ENCODE results near the gene ZNF664.

Gene ZNF664

DNA sequence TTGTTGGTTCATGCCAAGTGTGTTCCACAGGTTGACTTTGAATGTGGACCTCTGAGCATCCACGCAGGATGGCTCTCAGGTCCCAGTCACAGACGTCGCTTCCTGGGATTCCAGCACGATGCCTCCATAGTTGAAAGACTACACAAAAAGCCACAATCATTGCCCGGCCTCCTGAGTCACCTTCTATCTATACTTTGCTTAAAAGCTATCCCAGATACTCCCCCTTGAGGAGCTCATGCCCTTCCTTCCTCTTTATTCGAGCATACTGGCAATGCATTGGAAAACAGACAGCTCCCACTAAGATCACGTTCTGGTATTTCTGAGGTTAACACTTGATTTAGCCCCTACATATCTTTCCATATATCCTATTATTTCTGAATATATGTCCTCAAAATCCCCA lies 40.1 kb downstream of the ZNF664 start:
- no peak for DNase-seq

DNA sequence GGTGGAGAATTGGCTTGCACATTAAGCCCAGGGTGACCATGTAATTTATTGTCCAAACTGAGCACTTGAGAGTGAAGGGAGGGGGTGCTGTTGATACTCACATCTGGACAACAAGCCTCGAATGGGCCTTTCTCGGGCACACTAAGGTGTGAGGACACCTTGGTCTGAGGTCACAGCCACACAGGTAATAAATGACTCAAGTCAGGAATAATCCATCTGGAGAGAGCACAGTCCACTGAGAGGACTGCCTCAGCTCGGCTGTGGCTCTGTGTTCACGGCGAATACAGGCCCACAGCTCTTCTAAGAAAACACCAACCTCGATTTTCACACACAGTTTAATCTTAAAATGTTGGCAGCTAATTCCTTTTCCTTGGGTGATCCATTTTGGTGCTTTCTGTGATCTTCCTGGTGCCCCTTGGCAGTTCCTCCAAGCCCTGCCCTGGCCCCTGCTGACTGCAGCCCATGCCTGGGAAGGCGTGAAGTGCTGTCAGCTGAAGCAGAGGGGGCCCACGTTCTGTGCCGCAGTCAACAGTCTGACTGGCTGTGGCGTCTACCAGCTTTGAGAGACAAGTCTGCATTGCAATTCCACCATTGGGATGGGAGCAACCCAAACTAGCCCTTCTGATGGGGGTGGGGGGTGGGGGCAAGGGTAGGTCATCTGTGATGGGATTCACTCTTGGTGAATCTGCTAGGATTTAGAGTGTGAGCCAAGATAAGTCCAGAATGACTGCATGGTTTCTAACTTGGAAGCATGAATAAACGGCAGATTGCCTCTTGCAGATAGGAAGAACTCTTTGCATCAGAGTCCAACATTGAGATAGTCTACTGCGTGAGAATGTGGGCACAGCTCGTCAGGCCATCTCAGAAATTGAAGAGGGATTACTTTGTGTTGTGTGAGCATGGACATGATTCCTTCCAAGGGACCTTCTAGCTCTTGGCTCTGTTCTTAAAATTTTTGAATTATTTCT lies 42.8 kb downstream of the ZNF664 start:
- DNase-seq: no peak

GRCh38 chr12:124017064-124017463 lies 44.0 kb downstream of the ZNF664 start:
- no peak for DNase-seq

DNA sequence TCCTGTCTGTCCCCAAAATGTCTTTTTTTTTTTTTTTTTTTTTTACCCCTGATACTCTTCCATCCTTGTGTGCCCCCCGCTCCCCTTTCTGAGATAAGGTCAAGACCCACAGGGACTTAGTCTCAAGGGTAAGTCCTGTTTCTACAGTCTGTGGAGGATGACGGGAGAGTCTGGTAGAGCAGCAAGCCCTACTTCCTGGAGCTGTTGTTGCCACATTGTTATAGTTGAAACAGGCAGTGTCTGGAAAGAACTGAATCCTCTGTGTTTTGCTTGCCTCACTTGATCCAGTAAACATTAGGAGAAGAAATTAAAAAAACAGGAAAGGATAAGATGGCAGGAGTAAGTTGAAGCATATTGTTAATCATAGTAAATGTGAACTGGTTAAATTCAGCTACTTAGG lies 45.5 kb downstream of the ZNF664 start:
- DNase-seq: no peak

DNA sequence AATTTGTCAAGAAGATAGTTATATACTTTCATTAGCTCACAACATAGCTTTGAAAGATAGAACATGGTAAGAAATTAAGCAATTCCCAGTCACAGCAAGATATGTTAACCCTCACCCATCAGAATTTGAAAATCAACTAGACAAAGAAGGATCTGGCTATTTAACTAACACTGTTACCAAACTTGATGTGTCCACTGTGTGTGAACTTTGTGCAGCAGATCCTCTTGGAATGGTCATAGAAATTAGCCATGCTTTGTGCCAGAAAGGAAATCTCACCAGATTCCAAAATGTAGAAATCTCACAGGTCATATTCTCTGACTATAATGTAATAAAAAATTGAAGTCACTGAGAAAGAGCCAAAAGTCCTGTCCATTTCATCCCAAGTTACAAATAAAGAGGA lies 46.1 kb downstream of the ZNF664 start:
- no peak for DNase-seq

- no peak for DNase-seq
Observed at GRCh38 chr12:124020514-124020949, 47.5 kb downstream of the ZNF664 start.

GRCh38 chr12:124021007-124021406 lies 48.0 kb downstream of the ZNF664 start:
- DNase-seq: no peak

GRCh38 chr12:124022161-124022560 lies 49.1 kb downstream of the ZNF664 start:
- DNase-seq: no peak

- DNase-seq: no peak
Observed at GRCh38 chr12:124024263-124024678, 51.3 kb downstream of the ZNF664 start.

DNA sequence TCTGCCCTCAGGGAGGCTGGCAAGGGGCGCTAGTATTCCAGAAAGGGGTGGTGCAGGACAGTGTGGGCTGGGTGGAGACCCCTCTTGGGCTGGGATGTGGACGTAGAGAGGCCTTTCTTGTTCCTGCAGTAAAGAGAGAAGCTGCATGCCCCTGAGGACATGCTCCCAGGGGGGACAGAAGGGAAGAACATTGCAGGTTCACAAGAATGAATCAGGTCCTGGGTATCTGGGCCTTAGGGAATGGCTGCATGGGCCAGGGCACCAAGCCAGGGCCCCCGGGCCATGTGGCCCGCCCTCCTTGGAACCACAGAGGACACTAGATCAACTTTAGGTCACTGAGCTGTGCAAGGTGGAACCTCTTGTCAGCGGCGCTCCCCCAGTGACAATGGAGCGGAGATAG lies 51.8 kb downstream of the ZNF664 start:
- DNase-seq: no peak

DNA sequence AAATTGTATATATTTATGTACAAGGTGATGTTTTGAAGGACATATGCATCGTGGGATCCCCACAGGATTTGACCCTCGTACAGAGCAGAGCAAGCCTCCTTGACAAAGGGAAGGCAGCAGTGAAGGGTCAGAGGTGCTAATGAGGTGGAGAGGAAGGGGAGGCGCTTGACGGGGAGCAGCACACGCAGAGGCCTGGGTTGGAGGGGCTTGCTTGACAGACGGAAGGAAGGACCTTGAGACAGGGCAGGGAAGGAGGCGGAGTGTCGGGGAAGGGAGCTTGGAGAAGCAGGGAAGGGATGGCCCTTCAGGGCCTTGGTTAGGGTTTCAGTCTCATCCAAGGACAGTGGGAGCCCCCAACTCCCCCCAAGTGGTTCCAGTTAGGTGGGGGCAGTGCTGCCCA lies 52.6 kb downstream of the ZNF664 start:
- DNase-seq: no peak

DNA sequence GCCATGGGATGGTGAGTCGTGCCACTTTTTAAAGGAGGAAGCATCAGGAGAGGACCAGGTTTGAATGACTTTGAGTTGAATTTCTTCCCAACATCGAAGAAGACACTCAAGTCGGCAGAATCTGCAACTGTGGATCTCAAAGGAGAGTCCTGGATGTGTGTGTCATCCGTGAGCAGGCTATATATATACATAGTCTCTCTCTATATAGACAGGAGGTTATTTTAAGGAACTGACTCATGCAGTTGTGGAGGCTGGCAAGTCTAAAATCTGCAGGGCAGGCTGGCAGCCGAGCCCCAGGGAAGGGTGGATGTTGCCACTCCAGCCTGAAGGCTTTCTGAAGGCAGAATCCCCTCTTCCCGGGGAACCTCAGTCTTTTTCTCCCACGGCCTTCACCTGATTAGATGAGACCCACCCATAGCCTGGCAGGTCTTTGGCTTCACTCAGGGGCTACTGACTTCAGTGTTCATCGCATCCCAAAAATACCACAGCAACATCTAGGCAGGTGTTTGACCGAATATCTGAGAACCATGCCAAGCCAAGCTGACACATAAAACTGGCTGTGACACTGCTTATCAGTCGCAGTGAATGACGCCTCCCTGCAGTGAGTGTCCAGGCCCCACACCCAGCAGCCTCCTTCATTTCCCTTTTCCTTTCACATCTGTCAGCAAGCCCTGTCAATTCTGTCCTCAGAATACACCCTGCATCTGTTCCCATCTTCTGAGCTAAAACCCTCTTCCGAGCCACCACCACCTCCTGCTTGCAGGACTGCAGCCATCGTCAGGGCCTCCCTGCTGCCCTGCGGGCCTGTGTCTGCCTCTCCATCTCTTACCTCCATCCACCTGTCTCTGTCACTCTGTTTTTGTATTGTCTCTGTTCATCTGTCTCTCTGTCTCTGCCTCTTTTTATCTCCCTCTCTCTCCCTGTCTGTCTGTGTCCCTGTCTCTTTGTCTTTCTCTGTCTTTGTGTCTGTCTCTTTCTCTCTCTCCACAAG lies 54.0 kb downstream of the ZNF664 start:
- DNase-seq: no peak

GRCh38 chr12:124027753-124028554 lies 54.9 kb downstream of the ZNF664 start:
- DNase-seq: no peak

- DNase-seq: no peak
Observed at GRCh38 chr12:124028555-124028925, 55.5 kb downstream of the ZNF664 start.

- DNase-seq: no peak
Observed at GRCh38 chr12:124030008-124030407, 57.0 kb downstream of the ZNF664 start.

DNA sequence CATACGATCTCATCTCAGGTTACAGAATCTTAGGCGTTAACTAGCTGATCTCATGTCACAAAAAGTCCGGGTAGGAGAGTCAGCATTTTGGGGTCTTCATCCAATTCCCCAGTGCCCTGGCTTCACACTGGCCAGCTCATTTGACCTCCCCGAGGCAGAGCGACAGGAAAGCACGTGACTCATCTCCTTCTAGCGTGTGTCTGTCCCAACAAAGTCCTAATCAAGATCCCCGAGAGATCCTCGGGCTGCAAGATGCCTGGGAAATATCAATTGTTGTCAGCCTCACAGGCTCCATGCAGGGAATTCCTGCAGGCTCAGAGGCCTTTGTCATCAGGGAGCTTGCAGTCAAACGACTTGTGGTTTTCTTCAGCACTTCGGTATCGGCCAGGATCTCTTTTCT lies 57.5 kb downstream of the ZNF664 start:
- DNase-seq: no peak

DNA sequence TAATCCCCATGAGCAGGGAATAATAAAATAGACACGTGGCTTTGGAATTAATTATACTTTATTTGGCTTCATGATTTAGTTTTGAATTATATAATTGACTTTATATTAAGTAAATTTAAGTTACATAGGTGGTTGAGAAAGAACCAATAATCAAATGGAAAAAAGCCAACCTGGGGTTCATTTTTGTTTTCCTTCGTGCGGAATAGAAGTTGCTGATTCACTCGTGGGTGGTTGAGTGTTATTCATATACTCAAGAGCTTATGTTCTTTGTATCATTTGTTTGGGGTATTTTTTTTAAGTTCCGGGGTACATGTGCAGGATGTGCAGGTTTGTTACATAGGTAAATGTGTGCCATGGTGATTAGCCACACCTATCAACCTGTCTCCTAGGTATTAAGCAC lies 58.0 kb downstream of the ZNF664 start:
- DNase-seq: no peak

GRCh38 chr12:124032265-124032886 lies 59.4 kb downstream of the ZNF664 start:
- DNase-seq: no peak

DNA sequence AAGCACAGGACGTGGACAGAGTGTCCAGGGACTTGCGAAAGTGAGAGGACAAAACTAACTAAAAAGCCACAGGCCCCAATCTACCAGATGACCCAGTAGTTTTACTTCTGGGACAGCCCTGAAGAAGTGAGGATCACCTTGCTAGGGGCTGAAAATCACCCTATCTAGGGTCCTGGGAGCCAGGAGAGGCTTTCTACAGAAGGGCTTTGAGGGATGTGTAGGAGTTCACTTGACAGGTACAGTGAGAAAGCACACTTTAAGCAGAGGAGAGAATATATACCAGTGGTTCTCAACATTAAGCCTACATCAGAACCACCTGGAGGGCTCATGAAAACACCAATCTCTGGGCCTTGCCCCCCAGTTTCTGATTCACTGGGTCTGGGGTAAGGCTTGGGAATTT lies 60.8 kb downstream of the ZNF664 start:
- no peak for DNase-seq

DNA sequence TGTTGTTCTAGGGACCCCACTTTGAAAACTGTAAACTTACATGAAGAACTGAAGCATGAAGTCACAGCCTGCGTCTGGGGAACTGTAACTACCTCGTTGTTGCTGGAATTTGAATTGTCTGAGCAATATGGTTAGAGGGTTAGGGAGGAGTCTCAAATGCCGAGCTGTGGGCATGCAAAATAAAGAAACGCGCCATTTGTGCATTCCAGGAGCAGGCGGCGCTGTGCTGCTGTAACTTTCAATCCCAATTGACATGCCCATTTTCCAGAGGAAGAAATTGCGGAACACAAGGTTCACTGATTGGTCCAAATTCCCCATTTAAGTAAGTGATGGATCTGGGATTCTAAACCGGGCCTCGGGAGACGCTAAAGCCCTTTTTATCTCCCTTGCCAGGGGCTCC lies 61.3 kb downstream of the ZNF664 start:
- no peak for DNase-seq

GRCh38 chr12:124035163-124035562 lies 62.1 kb downstream of the ZNF664 start:
- DNase-seq: no peak

DNA sequence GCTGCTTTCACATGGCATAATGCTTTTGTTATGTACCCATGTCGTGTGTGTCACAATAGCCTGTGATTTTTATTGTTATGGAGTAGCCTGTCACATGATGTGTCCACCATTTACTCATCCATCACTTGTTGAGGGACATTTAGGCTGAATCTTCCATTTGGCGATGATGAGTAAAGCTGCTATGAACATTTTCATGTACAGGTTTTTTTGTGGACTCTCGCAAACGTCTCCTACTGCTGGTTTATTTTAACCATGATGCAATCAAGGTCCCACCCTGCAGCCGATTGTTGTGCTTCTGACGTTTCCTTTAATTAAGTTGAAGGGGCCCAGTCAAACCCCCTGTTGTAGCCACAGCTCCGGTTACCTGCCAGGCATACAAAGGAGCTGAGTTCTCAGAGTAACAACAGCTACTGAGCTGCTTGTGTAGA lies 63.2 kb downstream of the ZNF664 start:
- DNase-seq: no peak
